H1 (cell line): ENCODE data around the gene MPPED1.

Experiments
- CTCF ChIP-seq, 3 experiments: IDR thresholded peaks; 1 replicate in 2 of 3; 2 replicates in 1 of 3; pipeline versions ENCODE4 v1.5.1 to v1.6.1; 2011; ENCODE audit warnings: low read length in 3 of 3, mild to moderate bottlenecking in 3 of 3, inconsistent platforms in 2 of 3, low read depth in 1 of 3, moderate library complexity in 1 of 3; ENCODE audit not compliant: insufficient read depth in 1 of 3; ENCODE audit errors: control extremely low read depth in 1 of 3
- EZH2 ChIP-seq: fragments of 200-600 bp; sonication (generic); IDR thresholded peaks from 2 replicates; pipeline ENCODE4 v1.7.1; 2012; ENCODE audit warnings: low read depth, mild to moderate bottlenecking, moderate library complexity, low read length, inconsistent platforms; ENCODE audit not compliant: severe bottlenecking
- JUN ChIP-seq: IDR thresholded peaks from 2 replicates; pipeline ENCODE4 v1.6.1; 2011; ENCODE audit warnings: low read depth, mild to moderate bottlenecking, improper control_type of control experiment, low read length
- KDM5A ChIP-seq: fragments of 200-600 bp; IDR thresholded peaks from 2 replicates; pipeline ENCODE4 v1.7.1; 2012; ENCODE audit warnings: mild to moderate bottlenecking, low read length, inconsistent platforms, mixed read lengths
- POLR2A ChIP-seq, 2 experiments: IDR thresholded peaks; 1 replicate in 1 of 2; 2 replicates in 1 of 2; pipeline ENCODE4 v1.6.1; 2011; ENCODE audit warnings: low read depth in 2 of 2, low read length in 2 of 2, mild to moderate bottlenecking in 2 of 2; ENCODE audit errors: control extremely low read depth in 1 of 2
- TAF1 ChIP-seq: IDR thresholded peaks from 2 replicates; pipeline ENCODE4 v1.6.1; 2011; ENCODE audit warnings: mild to moderate bottlenecking, low read depth, low read length

GRCh38 chr22:43411040-43411868 is 560 bp upstream of the MPPED1 start:
- TF ChIP-seq EZH2: no peak
- TF ChIP-seq CTCF (IDR thresholded peaks at IDR 0.05; ENCODE audit: control extremely low read depth in 1 of 3, insufficient read depth in 1 of 3, low read depth in 1 of 3, low read length in 3 of 3): no peak
- TF ChIP-seq POLR2A (IDR thresholded peaks at IDR 0.05; ENCODE audit: control extremely low read depth in 1 of 2, low read depth in 2 of 2, low read length in 2 of 2): no peak
- TF ChIP-seq JUN: no peak
- TF ChIP-seq TAF1: no peak
- TF ChIP-seq KDM5A: no peak
